GM21447 (cell line): ENCODE results near the gene FAR1.
"Not testable (repeated sequence)": the region's sequence is repeated elsewhere in the genome, so short reads cannot be mapped to it uniquely, and the experiment has no call there.

Experiments
- ATAC-seq: cut with Tn5 transposase; IDR thresholded peaks from one replicate; pipeline ENCODE4 v1.9.1; 2021; ENCODE audit not compliant: unreplicated experiment

FAR1 gene

GRCh38 chr11:13702071-13702470, 33.6 kb downstream of the FAR1 start:
- ATAC-seq: no peak

GRCh38 chr11:13705710-13706109, 37.2 kb downstream of the FAR1 start:
- no peak for ATAC-seq

- ATAC-seq: no peak
Observed at GRCh38 chr11:13713982-13714381, 45.5 kb downstream of the FAR1 start.

GRCh38 chr11:13717331-13717730, 48.9 kb downstream of the FAR1 start:
- ATAC-seq: no peak

- ATAC-seq: no peak
Observed at GRCh38 chr11:13718394-13718793, 49.9 kb downstream of the FAR1 start.

GRCh38 chr11:13720940-13721339, 52.5 kb downstream of the FAR1 start:
- no peak for ATAC-seq

GRCh38 chr11:13721760-13722159, 53.3 kb downstream of the FAR1 start:
- no peak for ATAC-seq

- ATAC-seq: no peak
Observed at GRCh38 chr11:13726456-13726855, 58.0 kb downstream of the FAR1 start.

GRCh38 chr11:13728076-13728475, 59.6 kb downstream of the FAR1 start:
- ATAC-seq: no peak

GRCh38 chr11:13734530-13734929, 66.1 kb downstream of the FAR1 start:
- ATAC-seq: no peak

GRCh38 chr11:13745165-13745564, 76.7 kb downstream of the FAR1 start:
- no peak for ATAC-seq

GRCh38 chr11:13753316-13753715, 84.8 kb downstream of the FAR1 start:
- ATAC-seq: not testable (repeated sequence)

- ATAC-seq: no peak
Observed at GRCh38 chr11:13759050-13759449, 90.6 kb downstream of the FAR1 start.

- ATAC-seq: no peak
Observed at GRCh38 chr11:13760115-13760514, 91.6 kb downstream of the FAR1 start.

GRCh38 chr11:13761250-13761649, 92.8 kb downstream of the FAR1 start:
- no peak for ATAC-seq

GRCh38 chr11:13761716-13762115, 93.2 kb downstream of the FAR1 start:
- no peak for ATAC-seq

- ATAC-seq: no peak
Observed at GRCh38 chr11:13762718-13763117, 94.2 kb downstream of the FAR1 start.

GRCh38 chr11:13763341-13763740, 94.9 kb downstream of the FAR1 start:
- ATAC-seq: no peak

- ATAC-seq: no peak
Observed at GRCh38 chr11:13765886-13766285, 97.4 kb downstream of the FAR1 start.

GRCh38 chr11:13767471-13767870, 99.0 kb downstream of the FAR1 start:
- ATAC-seq: no peak

GRCh38 chr11:13769188-13769587, 100.7 kb downstream of the FAR1 start:
- ATAC-seq: no peak

GRCh38 chr11:13771151-13771550, 102.7 kb downstream of the FAR1 start:
- no peak for ATAC-seq

- ATAC-seq: no peak
Observed at GRCh38 chr11:13772223-13773046, 104.0 kb downstream of the FAR1 start.
